NB4 (cell line): ENCODE results near the gene GLI3.
"Not testable (repeated sequence)": the region's sequence is repeated elsewhere in the genome, so short reads cannot be mapped to it uniquely, and the experiment has no call there.

ENCODE experiments used
- DNase-seq: peaks from one replicate; pipeline ENCODE4 v3.0.0; 2010; ENCODE audit warnings: low read depth
- H3K4me3 ChIP-seq: one replicate; pipeline ENCODE4 v1.5.1; 2011; ENCODE audit warnings: mild to moderate bottlenecking, low read depth, low read length, moderate library complexity
- CTCF ChIP-seq: IDR thresholded peaks from one replicate; pipeline ENCODE4 v1.5.1; 2012; ENCODE audit warnings: low read depth, low read length
- MAX ChIP-seq: IDR thresholded peaks from 2 replicates; pipeline ENCODE4 v1.6.1; 2011; ENCODE audit warnings: low read depth, low read length
- MYC ChIP-seq: IDR thresholded peaks from 2 replicates; pipeline ENCODE4 v1.6.1; 2011; ENCODE audit warnings: low read depth, low read length
- POLR2A ChIP-seq: IDR thresholded peaks from 2 replicates; pipeline ENCODE4 v1.6.1; 2011; ENCODE audit warnings: mild to moderate bottlenecking; ENCODE audit not compliant: insufficient read length; ENCODE audit errors: extremely low read depth

The GLI3 gene

GRCh38 chr7:42210333-42210732 lies 26.7 kb downstream of the GLI3 start:
- no peak overlapping the region for H3K4me3 ChIP-seq
- DNase-seq = no peak
- TF ChIP-seq POLR2A (no peak), MAX (no peak), MYC (no peak), CTCF (no peak)

GRCh38 chr7:42209085-42209484 lies 27.9 kb downstream of the GLI3 start:
- not testable (repeated sequence) for H3K4me3 ChIP-seq, DNase-seq

- no peak for DNase-seq
- TF ChIP-seq CTCF (no peak), MAX (no peak), MYC (no peak), POLR2A (no peak)
- H3K4me3 ChIP-seq = no peak overlapping the region
These were observed 28.4 kb downstream of the GLI3 start for GRCh38 chr7:42208572-42208971.

- H3K4me3 ChIP-seq = no peak overlapping the region
- no peak for DNase-seq
- TF ChIP-seq MAX (no peak), CTCF (no peak), POLR2A (no peak), MYC (no peak)
These were observed 29.6 kb downstream of the GLI3 start for GRCh38 chr7:42207420-42207819.

- no peak for DNase-seq
- no peak overlapping the region for H3K4me3 ChIP-seq
- TF ChIP-seq CTCF (no peak), POLR2A (no peak), MAX (no peak), MYC (no peak)
These were observed 33.7 kb downstream of the GLI3 start for GRCh38 chr7:42203336-42203735.

GRCh38 chr7:42202601-42203000 lies 34.4 kb downstream of the GLI3 start:
- no peak for TF ChIP-seq POLR2A
- TF ChIP-seq MAX = no peak
- no peak for TF ChIP-seq MYC
- no peak for TF ChIP-seq CTCF
- no peak for DNase-seq
- no peak overlapping the region for H3K4me3 ChIP-seq
